ENCODE measurements around the gene CDC25A. TPM values are rescaled to one million over a fixed set of nuclear protein-coding genes. Genes with fewer than 3 reads are reported as not detected.
A peak's percentile ranks its signal among the peaks of the same experiment; 100 is the strongest.

Gene CDC25A
- total and polyA plus RNA-seq, 9 of the 15 experiments (the other 6 are each of a cell fraction or from before 2014, with no cell fraction given): 3.4 to 61.3 (median 51.8) TPM

GRCh38 chr3:48217449-48217848 is 29.2 kb upstream of the CDC25A start:
- no peaks in the 10 kb centered on the region for H4K20me1 ChIP-seq (replicated peaks; ENCODE audit: control insufficient read depth, insufficient read depth, low read length)
- TF ChIP-seq MEIS2 (IDR thresholded peaks at IDR 0.05; ENCODE audit: partially characterized antibody) (no peak), NFYB (IDR thresholded peaks at IDR 0.05; ENCODE audit: extremely low read depth, insufficient read length) (no peak), ZNF282 (CRISPR knock-in tag; IDR thresholded peaks at IDR 0.05) (no peak), CEBPB (tag; IDR thresholded peaks at IDR 0.05) (0 out of 2 replicates have a peak, but pooled peaks have one; percentile 33)
- H3K4me3 ChIP-seq: no peak overlapping the region
- DNase-seq (ENCODE audit: extremely low read depth in 1 of 4, low spot score in 3 of 4) (no peak), FAIRE-seq (no peak), ATAC-seq (no peak)
- no peak overlapping the region for H3K27ac ChIP-seq (ENCODE audit: extremely low read depth, low read depth, low read length)
- intact Hi-C loops (cut with micrococcal nuclease): no loop called here
- H3K79me2 ChIP-seq (ENCODE audit: control insufficient read depth, insufficient read depth, low read length): no peaks in the 10 kb centered on the region
- no peaks in the 10 kb centered on the region; a peak in 2 of 5 replicates for H3K27me3 ChIP-seq (ENCODE audit: control insufficient read depth in 2 of 2, insufficient read depth in 2 of 2, low read length in 2 of 2)
- CTCF ChIA-PET (ENCODE audit: low intra/inter-chr PET ratio): no interaction called here
- H3K4me2 ChIP-seq (ENCODE audit: insufficient read depth, low read length): no peak overlapping the region
- WGBS (ENCODE audit: insufficient coverage, low coverage, missing lambda C conversion rate): 28% methylated on average over 4 of the region's 4 CpGs
- in situ Hi-C loops (cut with MboI): no loop called here
- H3K4me1 ChIP-seq (replicated peaks in 1 of 2; ENCODE audit: control insufficient read depth in 2 of 2, insufficient read depth in 2 of 2, low read length in 2 of 2): no peaks in the 10 kb centered on the region; a peak in 2 of 5 replicates
- H3K9ac ChIP-seq (ENCODE audit: insufficient read depth in 1 of 2, low read depth in 2 of 2, low read length in 2 of 2): no peak overlapping the region; a peak in 1 of 4 replicates
- POLR2A ChIA-PET: no interaction called here
- no peaks in the 10 kb centered on the region for H3K36me3 ChIP-seq (ENCODE audit: control insufficient read depth, insufficient read depth, low read length)
- H3K9me3 ChIP-seq (replicated peaks; ENCODE audit: control insufficient read depth, insufficient read depth, low read depth, low read length): no peaks in the 10 kb centered on the region
- no peak overlapping the region for H2AFZ ChIP-seq (ENCODE audit: low read depth, low read length)
- no TSS peak for BruUV-seq (replicated peaks)
- no peaks in the 10 kb centered on the region for H3K9me1 ChIP-seq (ENCODE audit: control insufficient read depth, insufficient read depth, low read length)

DNA sequence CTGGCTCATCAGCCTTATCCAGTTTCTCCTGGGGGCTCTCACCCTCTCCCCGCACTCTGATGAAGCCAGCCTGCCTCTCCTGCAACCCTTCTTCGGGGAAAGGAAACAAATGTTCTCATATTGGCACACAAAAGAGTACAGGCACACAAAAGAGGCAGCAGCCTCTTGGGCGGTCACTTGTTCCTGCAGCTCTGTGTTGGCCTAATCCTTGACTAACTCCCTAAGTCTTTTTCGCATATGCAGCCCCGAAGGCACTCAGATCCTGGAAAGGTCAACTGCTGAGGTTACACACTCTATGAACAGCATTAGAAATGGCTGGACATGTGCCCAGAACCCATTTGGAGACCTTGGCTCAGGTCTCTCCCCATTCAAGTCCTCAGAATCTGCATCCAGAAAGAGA is 27.7 kb upstream of the CDC25A start:
- no peaks in the 10 kb centered on the region; a peak in 2 of 5 replicates for H3K27me3 ChIP-seq (ENCODE audit: control insufficient read depth in 2 of 2, insufficient read depth in 2 of 2, low read length in 2 of 2)
- H3K4me2 ChIP-seq (ENCODE audit: insufficient read depth, low read length): no peak overlapping the region
- DNase-seq (ENCODE audit: extremely low read depth in 1 of 4, low spot score in 3 of 4): no peak
- no peaks in the 10 kb centered on the region for H3K36me3 ChIP-seq (ENCODE audit: control insufficient read depth, insufficient read depth, low read length)
- CTCF ChIA-PET (ENCODE audit: low intra/inter-chr PET ratio): no interaction called here
- ATAC-seq: no peak
- H3K9me1 ChIP-seq (ENCODE audit: control insufficient read depth, insufficient read depth, low read length): no peaks in the 10 kb centered on the region
- no peaks in the 10 kb centered on the region for H4K20me1 ChIP-seq (replicated peaks; ENCODE audit: control insufficient read depth, insufficient read depth, low read length)
- H3K9ac ChIP-seq (ENCODE audit: insufficient read depth in 1 of 2, low read depth in 2 of 2, low read length in 2 of 2): no peak overlapping the region
- POLR2A ChIA-PET: no interaction called here
- no peaks in the 10 kb centered on the region for H3K9me3 ChIP-seq (replicated peaks; ENCODE audit: control insufficient read depth, insufficient read depth, low read depth, low read length)
- H3K4me3 ChIP-seq: no peak overlapping the region
- no TSS peak for BruUV-seq (replicated peaks)
- no peak for FAIRE-seq
- H3K27ac ChIP-seq (ENCODE audit: extremely low read depth, low read depth, low read length): no peak overlapping the region
- no peaks in the 10 kb centered on the region for H3K79me2 ChIP-seq (ENCODE audit: control insufficient read depth, insufficient read depth, low read length)
- in situ Hi-C loops (cut with MboI): no loop called here
- WGBS (ENCODE audit: insufficient coverage, low coverage, missing lambda C conversion rate): 7% methylated on average over 4 of the region's 5 CpGs
- H3K4me1 ChIP-seq (replicated peaks in 1 of 2; ENCODE audit: control insufficient read depth in 2 of 2, insufficient read depth in 2 of 2, low read length in 2 of 2): no peaks in the 10 kb centered on the region; a peak in 1 of 5 replicates
- no peak overlapping the region for H2AFZ ChIP-seq (ENCODE audit: low read depth, low read length)
- intact Hi-C loops (cut with micrococcal nuclease): no loop called here
- TF ChIP-seq UBTF (IDR thresholded peaks at IDR 0.05; ENCODE audit: borderline replicate concordance in 1 of 2, low read depth in 2 of 2, low read length in 2 of 2): no peak
- TF ChIP-seq TRIM28 (IDR thresholded peaks at IDR 0.05): no peak
- TF ChIP-seq NFRKB (IDR thresholded peaks at IDR 0.05; ENCODE audit: low read depth): no peak
- no peak for TF ChIP-seq MTA3 (IDR thresholded peaks at IDR 0.05; ENCODE audit: borderline replicate concordance)
- TF ChIP-seq ZNF655 (CRISPR knock-in tag; IDR thresholded peaks at IDR 0.05): no peak
- TF ChIP-seq ZNF717 (CRISPR knock-in tag; IDR thresholded peaks at IDR 0.05): no peak
- TF ChIP-seq ZNF764 (CRISPR knock-in tag; IDR thresholded peaks at IDR 0.05; ENCODE audit: low read depth): no peak
- TF ChIP-seq ZNF589 (CRISPR knock-in tag; IDR thresholded peaks at IDR 0.05; ENCODE audit: low read depth): no peak
- TF ChIP-seq THRAP3 (IDR thresholded peaks at IDR 0.05; ENCODE audit: borderline replicate concordance): no peak
